ENCODE measurements around the gene DLG3.
"Not testable (repeated sequence)": the region's sequence is repeated elsewhere in the genome, so short reads cannot be mapped to it uniquely, and the experiment has no call there.

Gene DLG3

DNA sequence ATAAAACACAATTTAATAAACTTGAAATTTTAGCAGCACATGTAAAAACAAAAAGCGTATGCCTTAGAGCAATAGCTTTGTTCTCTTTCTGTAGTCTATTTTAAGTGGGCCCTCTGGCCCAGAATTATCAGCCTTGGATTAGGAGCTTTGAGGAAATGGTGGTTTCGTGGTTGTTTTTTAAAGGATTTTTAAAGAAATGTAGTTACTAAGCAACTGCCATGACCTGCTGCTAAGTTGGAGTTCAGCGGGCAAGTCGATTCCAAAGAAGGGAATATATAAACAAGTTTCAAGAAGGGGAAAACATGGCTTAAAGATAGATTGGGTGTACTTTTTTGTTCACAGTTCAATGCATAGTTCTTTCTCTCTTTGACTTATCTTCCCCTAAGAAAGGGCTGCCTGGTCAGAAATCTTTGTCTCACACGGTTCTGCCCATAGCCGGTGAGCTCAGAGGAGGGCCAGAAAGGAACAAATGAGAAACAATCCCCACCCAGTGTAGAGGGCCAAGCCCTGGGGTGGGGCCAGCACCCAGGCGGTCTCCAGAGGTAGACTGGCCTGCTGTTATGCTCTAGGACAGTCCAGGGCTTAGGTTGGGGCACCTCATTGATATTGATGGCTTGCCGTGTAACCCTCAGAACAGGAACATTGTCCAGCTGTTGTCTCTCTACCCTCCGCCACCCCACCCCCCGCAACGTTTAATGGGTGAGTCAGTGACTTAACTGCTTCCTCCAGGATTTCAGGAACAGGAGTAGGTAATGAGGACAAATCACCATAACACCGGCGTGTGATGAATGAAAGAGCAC lies 32.5 kb downstream of the DLG3 start:
- no peak for DNase-seq

DNA sequence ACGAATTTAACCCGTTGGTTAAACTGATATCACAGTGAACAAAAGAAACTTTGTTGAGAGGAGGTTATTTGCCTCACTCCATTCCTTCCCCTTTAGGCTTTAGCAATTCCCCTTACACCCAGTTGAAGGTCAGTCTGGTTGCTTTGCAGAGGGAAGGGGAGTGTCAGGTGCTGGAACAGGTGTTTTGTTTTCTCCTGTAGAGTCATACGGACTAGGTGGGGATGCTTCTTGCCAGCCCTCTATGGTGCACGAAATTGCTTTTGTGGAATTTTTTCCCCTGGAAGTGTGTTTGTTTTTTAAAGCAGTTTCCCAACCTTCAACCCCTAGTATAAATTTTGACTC lies 33.1 kb downstream of the DLG3 start:
- no peak for DNase-seq

DNA sequence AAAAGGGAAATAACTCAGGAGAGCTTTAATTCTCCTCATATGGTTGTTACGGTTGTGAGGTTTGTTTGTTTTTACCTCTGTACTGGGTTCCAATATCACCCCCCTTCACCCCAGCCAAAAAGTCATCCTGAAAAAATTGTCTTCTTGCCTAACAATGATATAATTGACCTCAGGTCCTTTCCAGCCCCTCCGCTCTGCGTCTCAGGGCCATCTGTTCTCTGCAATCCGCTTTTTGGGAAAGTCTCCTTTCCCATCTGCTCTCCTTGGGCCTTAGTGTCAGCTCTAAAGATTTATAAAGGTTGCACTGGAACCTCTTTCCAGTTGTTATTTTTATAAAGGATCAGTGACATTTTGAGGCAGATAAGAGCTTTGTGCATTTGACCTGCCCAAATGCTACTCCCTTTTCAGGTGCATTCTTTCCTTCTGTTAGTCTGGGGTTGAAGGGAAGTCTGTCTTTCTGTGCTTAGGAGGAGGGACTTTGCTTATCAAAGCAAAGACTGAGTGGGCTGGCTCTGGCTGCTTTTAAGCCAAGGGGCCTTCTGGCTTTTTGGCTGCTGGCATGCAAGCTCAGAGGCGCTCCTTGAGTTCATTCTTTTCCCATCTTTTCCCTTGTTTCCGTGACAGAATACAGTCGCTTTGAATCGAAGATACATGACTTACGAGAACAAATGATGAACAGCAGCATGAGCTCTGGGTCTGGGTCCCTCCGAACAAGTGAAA lies 34.1 kb downstream of the DLG3 start:
- no peak for DNase-seq

DNA sequence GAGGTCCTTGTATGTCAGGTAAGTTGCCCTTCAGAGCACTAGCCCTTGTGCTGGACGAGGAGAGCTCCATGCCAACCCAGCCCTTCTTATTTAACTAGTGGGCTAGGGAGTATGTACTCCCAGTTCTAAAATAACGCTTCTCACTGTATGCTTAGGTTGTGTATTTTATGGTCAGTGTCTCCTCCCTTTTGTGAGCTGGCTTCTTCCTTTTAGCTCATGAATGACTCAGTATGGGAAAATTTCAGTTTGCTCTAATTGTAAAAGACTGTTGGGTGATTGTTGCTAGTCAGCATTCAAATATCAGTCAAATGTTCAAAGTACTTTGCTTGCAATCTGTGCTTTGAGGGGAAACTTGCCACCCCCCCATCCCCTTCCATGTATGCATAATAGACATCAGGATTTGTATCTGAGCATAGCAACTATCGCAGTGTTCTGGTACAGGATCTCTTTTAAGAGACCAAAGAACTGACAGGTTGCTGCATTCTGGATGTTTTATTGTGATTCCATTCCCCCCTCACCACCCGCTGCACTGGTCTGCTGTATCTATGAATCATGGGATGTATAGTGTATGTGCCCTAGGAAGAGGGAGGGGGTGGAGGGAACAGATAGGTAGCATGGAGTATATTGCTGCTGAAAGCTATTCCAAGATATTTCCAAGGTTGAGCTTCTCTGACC lies 34.7 kb downstream of the DLG3 start:
- no peak for DNase-seq

DNA sequence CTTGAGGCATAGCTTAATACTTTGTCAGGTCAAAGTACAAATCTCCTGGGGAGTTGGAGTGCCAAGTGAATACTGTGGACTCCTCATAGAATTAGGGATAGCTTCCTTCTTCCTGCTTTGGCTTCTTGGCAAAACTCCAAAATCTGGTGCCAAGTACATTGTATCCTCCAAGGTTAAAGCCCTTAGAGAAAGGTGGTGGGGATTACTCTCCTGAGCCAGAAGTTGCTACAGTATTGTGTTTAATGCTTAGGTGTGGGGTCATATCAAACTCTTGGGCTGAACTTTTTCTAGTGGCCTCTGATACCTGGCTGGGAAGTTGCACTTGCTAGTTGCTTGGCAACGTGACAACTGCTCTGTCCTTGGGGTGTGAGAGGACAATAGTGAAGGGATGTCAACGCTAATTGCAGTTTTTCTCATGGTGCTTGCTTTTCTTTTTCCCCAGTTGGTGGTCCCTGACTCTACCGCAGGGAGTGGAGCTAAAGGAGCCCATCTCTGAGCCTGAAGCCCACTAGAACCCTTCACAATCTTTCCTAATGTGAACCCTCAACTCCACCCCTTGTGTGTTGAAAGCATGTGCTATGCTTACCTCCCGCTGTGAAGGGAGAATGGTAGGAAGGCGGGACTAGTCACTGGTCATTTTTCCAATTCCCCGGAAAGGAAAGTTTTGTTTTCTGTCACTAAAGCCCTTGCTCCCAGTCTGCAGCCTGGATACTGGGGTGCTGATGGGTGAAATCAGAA lies 35.5 kb downstream of the DLG3 start:
- no peak for DNase-seq

DNA sequence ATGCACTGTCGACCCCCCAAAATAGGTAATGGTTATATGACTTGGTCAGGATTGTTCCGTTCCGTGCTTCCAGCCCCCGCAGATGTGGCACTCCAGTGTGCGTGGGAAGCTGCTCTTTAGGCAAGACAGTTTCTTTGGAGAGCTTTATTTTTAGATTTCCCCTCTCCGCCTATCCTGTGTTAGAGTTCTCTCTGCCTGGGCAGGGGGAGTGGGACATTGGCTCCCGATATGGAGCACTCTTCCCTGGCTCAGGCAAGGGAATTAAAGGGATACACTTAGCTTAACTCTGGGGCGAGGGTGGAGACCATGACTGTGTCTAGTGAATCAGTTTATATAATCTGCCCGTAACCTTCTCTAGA lies 36.0 kb downstream of the DLG3 start:
- no peak for DNase-seq

DNA sequence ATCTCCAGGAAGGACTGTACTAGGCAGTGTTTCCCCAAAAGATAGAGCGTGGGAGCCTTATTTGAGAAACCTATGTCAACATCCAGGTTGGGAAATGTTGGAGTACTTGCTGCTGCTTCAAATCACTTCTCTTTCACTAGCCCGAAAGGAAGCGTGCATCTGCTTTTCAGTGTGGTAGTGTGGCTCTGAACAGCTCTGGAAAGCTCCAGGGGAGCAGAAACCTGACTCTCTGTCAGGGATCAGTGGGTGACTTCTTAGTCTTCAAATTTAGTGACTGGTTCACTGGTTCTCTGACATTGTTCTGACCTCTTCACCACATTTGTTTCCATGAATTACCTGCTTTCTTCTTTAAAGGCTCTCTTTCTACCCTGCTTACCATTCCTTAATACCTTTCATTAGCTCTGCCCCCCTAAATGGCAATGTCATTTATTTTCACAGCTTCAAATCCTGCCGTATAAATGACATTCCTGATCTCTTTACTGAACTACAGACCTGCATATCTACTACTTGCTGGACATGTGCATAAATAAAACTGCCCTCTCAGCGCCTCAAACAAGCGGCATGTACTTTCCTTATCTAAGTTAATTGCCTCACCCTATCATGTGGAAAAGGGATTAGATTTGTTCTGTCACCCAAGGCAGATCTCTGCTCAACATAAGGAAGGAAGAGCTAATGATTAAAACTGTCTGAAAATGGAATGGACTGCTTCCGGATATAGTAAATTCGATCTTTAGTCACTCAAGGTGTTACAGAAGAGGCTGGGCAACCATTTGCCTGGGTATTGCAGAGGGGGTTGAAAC lies 37.0 kb downstream of the DLG3 start:
- DNase-seq, result no peak

DNA sequence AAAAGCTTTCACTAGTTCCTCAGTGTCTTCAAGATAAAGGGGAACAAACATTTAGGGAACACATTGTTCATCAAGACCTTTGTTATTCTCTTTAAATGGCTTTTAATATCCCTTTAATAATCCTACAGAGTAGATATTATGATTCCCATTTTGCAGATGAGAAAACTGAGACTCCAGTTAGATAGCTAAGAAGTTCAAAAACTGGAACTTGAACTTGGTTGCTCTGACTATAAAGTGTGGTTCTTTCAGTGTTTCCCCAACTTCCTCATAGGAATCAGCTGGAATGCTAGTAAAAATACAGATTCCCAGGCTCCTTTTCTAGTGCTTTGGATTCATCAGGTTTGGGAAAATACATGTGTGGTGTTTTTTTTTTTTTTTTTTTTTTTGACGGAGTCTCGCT lies 37.7 kb downstream of the DLG3 start:
- DNase-seq, result no peak

DNA sequence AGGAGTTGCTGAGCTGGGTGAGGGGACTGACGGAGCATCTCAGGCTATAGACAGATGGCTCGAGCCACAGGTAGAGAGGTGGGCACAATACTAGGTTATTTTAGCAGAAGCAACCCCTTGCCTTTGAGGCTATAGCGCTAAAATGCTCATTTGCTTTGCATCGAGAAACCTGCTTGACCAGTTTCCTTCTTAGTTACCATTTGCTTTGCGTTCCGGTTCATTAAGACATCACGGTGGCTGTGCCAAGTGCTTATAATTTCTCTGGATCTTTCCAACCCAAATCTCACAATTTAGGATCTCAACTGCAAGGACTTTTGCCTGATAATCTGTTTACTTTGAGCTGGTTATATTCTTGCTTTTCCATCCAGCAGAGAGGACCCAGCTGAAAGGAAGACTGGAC lies 40.8 kb downstream of the DLG3 start:
- no peak for DNase-seq

DNA sequence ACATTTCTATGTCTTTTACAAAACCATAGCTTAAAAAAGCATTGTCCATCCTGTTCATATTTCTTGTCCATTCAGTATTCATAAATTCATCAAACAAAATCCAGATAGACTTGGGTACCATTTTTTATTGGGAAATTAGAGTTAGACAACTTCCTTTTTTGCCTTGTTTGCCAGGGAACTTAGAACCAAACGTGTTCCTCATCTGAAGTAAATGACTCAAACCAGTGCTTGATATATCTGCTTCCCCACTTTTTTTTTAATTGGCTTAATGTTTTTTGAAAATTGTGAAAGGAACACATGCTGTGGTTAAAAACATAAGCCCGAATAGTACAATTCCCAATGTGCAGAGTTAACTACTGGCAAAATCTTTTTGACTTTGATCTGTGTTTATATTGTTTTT lies 44.2 kb downstream of the DLG3 start:
- DNase-seq, result no peak

DNA sequence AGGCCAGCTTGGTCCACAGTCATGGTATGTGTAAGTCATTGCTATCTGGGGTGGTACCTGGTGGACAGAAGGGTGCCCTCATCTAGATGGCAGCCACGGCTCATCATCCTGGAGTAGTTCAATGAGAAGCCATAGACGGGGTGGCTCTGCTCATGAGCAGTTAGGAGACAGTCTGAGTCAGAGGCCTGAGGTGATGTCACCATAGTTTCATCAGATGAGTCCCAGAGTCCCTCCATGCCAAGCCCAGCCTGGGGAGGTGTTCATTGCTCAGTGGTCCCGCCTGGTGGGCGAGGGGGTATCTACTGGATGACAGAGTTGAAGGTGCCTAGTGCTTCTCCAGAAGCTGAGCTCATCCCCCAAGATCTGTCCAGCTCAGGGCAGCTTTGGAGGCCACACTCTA lies 49.8 kb downstream of the DLG3 start:
- DNase-seq, result no peak

DNA sequence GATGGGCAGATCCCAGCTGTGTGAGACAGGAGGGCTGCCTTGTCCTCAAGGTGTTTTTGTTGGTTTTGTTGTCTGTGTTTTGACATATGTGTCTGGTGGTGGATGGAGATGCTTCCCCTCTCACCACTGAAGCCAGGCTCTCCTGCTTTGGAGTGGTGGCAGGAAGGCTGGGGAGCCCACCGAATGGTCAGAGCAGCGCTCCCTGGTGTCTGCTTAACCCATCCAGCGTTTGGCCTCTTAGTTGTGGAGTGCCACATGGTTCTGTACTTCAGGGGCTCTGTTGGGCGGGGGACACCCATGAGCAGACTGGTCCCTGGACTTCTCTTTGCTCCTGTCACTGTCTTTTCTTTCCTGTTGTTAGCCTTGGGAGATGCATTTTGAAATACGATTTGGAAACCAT lies 51.9 kb downstream of the DLG3 start:
- DNase-seq, result no peak

DNA sequence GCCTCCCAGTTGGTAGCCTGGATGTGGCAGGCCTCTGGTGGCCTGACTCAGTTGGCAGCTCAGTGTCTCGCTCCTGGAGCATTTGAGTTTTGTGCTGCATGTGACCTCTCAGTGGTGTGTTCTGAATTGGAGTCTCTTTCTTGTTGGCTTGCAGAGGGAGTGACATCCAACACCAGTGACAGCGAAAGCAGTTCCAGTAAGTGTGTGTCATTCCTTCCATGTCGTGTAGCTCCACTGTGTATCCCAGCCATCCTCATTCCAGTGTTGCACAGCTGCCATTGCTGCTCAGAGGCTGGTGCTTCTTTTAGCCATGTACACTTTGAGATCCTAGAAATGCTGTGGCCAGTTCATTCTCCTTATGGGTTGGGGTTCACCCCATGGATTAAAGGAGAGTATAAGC lies 52.4 kb downstream of the DLG3 start:
- no peak for DNase-seq

DNA sequence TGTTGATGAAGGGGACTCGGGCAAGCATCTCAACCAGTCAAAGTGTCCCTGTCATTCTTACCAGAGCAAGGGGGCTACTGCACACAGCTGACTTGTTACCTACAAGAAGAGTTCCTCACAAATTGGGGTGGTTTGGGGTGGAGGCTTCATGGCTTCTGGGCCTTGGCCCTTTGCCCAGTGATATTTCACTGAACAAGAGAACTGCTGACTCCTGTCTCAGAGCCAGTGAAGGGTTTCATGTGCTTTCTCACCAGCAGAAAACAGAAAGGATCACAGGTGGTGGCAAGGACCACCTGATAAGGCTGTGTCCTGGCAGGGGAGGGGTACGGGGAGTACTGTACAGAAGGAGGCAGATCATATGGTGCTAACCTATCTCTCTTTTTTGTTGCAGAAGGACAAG lies 53.5 kb downstream of the DLG3 start:
- no peak for DNase-seq

DNA sequence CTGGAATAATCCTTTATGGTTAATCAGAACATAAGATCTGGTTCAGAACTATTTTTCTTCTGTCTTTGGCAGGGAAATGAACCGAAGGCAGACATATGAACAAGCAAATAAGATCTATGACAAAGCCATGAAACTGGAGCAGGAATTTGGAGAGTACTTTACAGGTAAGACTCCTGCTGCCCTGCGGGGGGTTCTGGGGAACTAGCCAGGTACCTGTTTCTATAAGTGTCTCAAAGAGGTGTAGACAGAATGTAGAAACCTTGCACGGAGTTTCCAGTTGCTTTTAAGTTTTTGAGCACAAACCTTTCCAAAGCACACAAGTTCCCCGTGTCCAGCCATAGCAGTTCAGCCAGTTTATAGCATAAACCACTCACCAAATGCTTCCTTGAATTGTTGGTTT lies 56.2 kb downstream of the DLG3 start:
- DNase-seq, result no peak

DNA sequence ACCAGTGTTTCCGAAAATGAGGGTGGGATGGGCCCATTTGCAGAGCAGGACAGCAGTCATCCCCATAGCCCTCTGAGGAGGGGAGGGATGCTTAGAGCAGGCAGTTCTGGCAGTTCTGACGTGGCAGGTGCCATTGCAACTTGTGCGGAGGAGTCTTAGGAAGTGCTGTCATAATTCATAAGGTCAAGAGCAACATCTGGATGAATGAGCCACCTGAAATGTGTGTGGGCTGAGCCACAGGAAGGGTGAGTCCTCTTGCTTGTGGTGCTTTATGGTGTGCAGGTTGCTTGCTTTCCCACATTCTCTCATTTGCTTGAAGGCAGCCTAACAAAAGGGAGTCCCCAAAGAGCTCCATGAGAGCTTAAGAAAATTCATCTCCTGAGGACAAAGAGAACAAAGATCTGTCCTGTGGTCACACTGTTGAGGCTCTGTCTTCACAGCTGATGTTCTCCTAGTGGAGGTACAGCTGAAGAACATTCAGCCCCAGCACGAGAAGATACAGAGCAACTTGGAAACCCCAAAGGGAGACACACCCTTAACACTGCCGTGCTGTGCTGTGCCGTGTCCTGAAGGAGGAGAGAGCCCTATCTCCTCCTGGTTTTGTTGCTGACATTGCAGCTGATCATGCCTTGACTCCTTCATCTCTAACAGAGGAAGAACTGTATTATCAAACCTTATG lies 60.3 kb downstream of the DLG3 start:
- no peak for DNase-seq

DNA sequence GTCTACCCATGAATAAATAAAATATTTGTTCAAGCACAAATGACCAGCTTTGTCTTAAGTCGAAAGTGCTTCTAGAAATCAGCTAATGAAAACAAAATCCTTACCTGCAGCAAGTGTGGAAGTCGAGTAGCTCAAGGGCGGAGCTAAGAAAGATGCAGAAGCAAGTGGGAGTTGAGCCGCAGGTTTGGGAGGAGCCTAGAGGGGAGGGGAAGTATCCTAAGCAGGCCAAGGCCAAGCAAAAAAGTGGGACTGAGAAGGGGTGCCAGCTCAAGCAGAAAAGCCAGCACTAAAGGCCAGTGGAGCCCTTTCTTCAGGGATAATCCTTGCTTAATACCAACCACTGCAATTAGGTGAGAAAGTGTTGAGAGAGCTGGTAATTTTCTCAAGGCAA lies 60.8 kb downstream of the DLG3 start:
- DNase-seq, result no peak

DNA sequence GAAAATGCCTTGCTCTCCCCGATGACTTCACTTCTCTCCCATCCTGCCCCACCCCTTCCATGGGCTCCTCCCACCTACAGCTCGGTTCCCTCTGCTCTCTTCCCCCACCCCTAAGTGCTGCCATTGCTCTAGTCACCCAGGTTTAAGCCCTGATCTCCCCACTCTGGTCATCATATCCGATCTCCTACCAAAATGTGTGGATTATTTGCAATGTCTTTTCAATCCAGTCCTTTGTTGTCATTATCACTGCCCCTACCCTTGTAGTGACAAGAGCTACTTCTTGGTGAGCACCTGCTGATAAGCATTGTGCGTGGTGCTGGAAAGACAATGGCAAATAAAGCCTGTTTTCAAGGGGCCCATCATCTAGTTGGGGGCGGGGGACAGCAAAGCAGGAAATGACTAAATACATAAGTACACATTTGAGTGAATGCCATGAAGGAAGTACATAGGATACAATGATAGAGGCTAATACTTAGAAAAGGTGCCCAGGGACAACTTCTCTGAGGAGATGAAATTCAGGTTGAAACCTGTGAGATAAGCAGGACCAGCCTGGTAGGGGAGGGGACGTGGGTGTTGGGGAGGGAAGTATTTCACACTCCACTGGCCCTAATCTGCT lies 63.8 kb downstream of the DLG3 start:
- peak; percentile 35 for DNase-seq

DNA sequence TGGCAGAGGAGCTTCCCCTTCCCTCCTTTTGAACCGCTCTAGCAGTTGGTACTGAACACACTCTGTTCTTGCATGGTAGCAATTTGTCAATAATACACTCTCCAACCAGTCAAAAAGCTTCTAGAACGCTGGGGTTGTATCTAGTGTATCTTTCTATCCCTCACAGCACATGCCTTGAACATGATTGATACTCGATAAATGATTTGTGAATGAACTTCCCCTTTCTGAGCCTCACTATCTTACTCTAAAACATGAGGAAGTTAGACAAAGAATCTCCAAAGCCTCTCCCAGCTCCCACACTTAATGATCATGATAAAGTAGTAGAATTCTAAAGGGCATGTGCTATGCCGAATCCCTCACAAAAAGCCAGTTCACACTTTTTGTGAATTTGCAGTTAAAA lies 64.4 kb downstream of the DLG3 start:
- no peak for DNase-seq

DNA sequence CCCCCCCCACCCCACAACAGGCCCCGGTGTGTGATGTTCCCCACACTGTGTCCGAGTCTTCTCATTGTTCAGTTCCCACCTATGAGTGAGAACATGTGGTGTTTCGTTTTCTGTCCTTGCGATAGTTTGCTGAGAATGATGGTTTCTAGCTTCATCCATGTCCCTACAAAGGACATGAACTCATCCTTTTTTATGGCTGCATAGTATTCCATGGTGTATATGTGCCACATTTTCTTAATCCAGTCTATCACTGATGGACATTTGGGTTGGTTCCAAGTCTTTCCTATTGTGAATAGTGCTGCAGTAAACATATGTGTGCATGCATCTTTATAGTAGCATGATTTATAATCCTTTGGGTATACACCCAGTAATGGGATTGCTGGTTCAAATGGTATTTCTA lies 70.6 kb downstream of the DLG3 start:
- not testable (repeated sequence) for DNase-seq

DNA sequence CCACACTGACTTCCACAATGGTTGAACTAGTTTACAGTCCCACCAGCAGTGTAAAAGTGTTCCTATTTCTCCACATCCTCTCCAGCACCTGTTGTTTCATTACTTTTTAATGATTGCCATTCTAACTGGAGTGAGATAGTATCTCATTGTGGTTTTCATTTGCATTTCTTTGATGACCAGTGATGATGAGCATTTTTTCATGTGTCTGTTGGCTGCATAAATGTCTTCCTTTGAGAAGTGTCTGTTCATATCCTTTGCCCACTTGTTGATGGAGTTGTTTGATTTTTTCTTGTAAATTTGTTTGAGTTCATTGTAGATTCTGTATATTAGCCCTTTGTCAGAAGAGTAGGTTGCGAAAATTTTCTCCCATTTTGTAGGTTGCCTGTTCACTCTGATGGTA lies 71.1 kb downstream of the DLG3 start:
- not testable (repeated sequence) for DNase-seq

DNA sequence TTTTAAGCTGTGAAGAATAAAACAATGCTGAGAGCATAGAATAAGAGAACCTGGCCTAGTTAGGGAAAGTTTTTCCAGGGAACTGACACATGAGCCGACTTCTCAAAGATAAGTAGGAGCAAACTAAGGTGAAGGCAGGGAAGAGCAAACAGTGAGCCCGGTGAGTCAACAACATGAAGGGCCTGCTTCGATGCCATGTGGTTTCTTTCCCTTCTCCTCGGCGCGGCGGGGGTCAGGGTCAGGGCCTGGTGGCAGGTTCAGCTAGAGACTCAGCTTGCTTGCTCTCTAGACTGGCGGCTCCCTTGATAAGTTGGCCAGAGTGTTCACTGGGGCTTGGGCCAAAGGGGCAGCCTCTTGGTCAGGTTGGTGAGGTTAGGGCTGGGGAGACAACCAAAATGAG lies 81.1 kb downstream of the DLG3 start:
- DNase-seq, result no peak

Data from NCI-H1436 treated with DMSO at 0.1 percent for 48 hours (cell line).